ENCODE results near the gene VMO1. TPM values are rescaled to one million over a fixed set of nuclear protein-coding genes. Genes with fewer than 3 reads are reported as not detected.

Gene VMO1
- total RNA-seq, 1 experiment from 2014 or later = 1.2 TPM

- DNase-seq (ENCODE audit: low spot score) (peak; percentile 43), ATAC-seq (peak; percentile 71)
- peaks cover 16% of the 10 kb centered on the region for H3K27me3 Mint-ChIP-seq (ENCODE audit: low read depth)
- TF ChIP-seq FOXP1 (CRISPR knock-in tag; IDR thresholded peaks at IDR 0.05; ENCODE audit: borderline replicate concordance) (no peak), ETV6 (CRISPR knock-in tag; IDR thresholded peaks at IDR 0.05) (0 out of 2 replicates have a peak, but pooled peaks have one; percentile 13)
- CTCF ChIA-PET = interaction anchor here (1.0 to 1.7 kb wide), 10 partner anchors 9 to 112 kb away, joined by 3 to 10 read pairs (median 4); partner anchors contain the start of genes CHRNE, MED11 and PLD2
- POLR2A ChIA-PET = interaction anchor here (1.4 to 1.7 kb wide), 2 partner anchors 65 to 88 kb away, joined by 3 to 4 read pairs; no protein-coding TSS in a partner anchor
- no peaks in the 10 kb centered on the region for H3K9me3 Mint-ChIP-seq
- peaks cover 21% of the 10 kb centered on the region for H3K36me3 Mint-ChIP-seq
- H3K27ac Mint-ChIP-seq = peak overlapping the region; percentile 99
- peak overlapping the region; percentile 99 for H3K4me3 Mint-ChIP-seq
- H3K4me1 Mint-ChIP-seq = no peaks in the 10 kb centered on the region
Measured at GRCh38 chr17:4796552-4796920, 10.4 kb upstream of the VMO1 start.

DNA sequence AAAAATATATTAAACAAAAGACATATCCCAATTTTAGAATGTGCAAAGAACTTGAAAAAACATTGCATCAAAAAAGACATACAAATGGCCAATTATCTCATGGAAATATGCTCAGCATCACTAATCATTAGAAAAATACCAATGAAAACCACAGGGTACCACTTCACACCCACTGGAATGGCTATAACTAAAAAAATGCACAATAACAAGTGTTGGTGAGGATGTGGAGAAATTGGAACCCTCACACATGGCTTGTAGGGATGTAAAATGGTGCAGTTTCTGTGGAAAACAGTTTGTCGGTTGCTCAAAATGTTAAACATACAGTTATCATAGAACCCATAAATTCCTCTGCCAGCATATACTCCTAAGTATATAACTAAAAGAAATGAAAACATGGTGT, 9.0 kb upstream of the VMO1 start:
- ATAC-seq (no peak), DNase-seq (ENCODE audit: low spot score) (no peak)
- Mint-ChIP-seq H3K27me3 (ENCODE audit: low read depth) (peaks cover 29% of the 10 kb centered on the region), H3K4me3 (0 out of 2 replicates have a peak overlapping the region, but pooled peaks have one; percentile 99), H3K27ac (no peak overlapping the region), H3K9me3 (no peaks in the 10 kb centered on the region), H3K4me1 (peaks cover 4% of the 10 kb centered on the region), H3K36me3 (peaks cover 21% of the 10 kb centered on the region)
- no peak for TF ChIP-seq ZNF416 (CRISPR knock-in tag; IDR thresholded peaks at IDR 0.05)
- TF ChIP-seq, protein P1, sequence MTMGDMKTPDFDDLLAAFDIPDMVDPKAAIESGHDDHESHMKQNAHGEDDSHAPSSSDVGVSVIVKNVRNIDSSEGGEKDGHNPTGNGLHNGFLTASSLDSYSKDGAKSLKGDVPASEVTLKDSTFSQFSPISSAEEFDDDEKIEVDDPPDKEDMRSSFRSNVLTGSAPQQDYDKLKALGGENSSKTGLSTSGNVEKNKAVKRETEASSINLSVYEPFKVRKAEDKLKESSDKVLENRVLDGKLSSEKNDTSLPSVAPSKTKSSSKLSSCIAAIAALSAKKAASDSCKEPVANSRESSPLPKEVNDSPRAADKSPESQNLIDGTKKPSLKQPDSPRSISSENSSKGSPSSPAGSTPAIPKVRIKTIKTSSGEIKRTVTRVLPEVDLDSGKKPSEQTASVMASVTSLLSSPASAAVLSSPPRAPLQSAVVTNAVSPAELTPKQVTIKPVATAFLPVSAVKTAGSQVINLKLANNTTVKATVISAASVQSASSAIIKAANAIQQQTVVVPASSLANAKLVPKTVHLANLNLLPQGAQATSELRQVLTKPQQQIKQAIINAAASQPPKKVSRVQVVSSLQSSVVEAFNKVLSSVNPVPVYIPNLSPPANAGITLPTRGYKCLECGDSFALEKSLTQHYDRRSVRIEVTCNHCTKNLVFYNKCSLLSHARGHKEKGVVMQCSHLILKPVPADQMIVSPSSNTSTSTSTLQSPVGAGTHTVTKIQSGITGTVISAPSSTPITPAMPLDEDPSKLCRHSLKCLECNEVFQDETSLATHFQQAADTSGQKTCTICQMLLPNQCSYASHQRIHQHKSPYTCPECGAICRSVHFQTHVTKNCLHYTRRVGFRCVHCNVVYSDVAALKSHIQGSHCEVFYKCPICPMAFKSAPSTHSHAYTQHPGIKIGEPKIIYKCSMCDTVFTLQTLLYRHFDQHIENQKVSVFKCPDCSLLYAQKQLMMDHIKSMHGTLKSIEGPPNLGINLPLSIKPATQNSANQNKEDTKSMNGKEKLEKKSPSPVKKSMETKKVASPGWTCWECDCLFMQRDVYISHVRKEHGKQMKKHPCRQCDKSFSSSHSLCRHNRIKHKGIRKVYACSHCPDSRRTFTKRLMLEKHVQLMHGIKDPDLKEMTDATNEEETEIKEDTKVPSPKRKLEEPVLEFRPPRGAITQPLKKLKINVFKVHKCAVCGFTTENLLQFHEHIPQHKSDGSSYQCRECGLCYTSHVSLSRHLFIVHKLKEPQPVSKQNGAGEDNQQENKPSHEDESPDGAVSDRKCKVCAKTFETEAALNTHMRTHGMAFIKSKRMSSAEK (CRISPR knock-in tag; IDR thresholded peaks at IDR 0.05; ENCODE audit: borderline replicate concordance) = no peak
- no peak for TF ChIP-seq GRHL2 (CRISPR knock-in tag; IDR thresholded peaks at IDR 0.05; ENCODE audit: insufficient replicate concordance, severe bottlenecking)
- TF ChIP-seq AFF4 (CRISPR knock-in tag; IDR thresholded peaks at IDR 0.05; ENCODE audit: borderline replicate concordance) = no peak
- no peak for TF ChIP-seq SP1 (CRISPR knock-in tag; conservative IDR thresholded peaks at IDR 0.05)
- no peak for TF ChIP-seq CBFB (CRISPR knock-in tag; IDR thresholded peaks at IDR 0.05; ENCODE audit: low read depth)
- TF ChIP-seq SMAD4 (CRISPR knock-in tag; IDR thresholded peaks at IDR 0.05) = no peak
- TF ChIP-seq MXD4 (CRISPR knock-in tag; IDR thresholded peaks at IDR 0.05; ENCODE audit: borderline replicate concordance) = no peak
- TF ChIP-seq ZNF121 (CRISPR knock-in tag; IDR thresholded peaks at IDR 0.05) = no peak
- TF ChIP-seq, protein P2, sequence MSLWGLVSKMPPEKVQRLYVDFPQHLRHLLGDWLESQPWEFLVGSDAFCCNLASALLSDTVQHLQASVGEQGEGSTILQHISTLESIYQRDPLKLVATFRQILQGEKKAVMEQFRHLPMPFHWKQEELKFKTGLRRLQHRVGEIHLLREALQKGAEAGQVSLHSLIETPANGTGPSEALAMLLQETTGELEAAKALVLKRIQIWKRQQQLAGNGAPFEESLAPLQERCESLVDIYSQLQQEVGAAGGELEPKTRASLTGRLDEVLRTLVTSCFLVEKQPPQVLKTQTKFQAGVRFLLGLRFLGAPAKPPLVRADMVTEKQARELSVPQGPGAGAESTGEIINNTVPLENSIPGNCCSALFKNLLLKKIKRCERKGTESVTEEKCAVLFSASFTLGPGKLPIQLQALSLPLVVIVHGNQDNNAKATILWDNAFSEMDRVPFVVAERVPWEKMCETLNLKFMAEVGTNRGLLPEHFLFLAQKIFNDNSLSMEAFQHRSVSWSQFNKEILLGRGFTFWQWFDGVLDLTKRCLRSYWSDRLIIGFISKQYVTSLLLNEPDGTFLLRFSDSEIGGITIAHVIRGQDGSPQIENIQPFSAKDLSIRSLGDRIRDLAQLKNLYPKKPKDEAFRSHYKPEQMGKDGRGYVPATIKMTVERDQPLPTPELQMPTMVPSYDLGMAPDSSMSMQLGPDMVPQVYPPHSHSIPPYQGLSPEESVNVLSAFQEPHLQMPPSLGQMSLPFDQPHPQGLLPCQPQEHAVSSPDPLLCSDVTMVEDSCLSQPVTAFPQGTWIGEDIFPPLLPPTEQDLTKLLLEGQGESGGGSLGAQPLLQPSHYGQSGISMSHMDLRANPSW (CRISPR knock-in tag; conservative IDR thresholded peaks at IDR 0.05; ENCODE audit: low read depth) = no peak
- CTCF ChIA-PET = interaction anchor here (0.6 kb wide), 1 partner anchor 114 kb away, joined by 4 read pairs; no protein-coding TSS in a partner anchor
- POLR2A ChIA-PET = no interaction called here
